Activated CD4-positive, CD25-positive, alpha-beta regulatory T cell treated with anti-CD3 and anti-CD28 coated beads, Interleukin-2, amount 50 U/mL, for 72 hours (primary cell): ENCODE measurements around the gene MTHFS.
"Not testable (repeated sequence)": the region's sequence is repeated elsewhere in the genome, so short reads cannot be mapped to it uniquely, and the experiment has no call there.

Experiments used
- DNase-seq: peaks from one replicate; pipeline ENCODE4 v3.0.0; 2021

The MTHFS gene

DNA sequence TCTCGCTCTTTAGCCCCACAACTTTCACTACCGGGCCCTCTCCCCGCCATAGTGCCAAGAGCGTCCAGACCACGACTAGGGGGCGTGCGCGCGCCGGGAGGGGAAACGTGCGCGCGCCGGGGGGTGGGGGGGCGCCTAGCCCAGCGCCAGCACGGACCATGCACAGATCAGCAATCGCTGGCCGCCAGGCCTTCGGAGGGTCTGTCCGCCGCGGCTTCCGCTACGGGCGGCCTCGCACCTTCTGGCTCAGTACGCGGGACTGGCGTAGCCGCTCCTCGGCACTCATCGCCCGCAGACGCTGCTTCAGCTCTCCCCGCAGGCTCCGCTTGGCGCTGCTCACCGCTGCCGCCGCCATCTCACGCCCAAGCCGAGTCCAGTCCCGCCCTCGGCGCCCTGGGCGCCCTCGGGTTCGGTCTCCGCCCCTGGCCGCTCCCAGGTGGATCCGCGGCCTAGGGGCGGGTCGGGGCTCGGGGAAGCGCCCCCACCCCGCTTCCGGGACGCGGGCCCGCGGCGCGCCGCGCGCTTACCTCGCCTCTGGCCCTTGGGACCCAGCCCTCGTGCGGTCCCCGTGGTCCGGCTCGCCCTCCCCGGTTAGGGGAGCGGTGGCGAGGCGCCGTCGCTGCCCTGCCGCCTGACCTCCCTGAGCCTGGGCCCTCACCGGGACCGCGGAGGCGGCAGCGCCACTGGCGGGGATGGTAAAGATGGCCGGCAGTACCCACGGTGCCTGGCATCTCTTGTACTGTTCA is at the start of gene MTHFS:
Gene MTHFS, minus strand, starts transcription at position 381 of the 746 bp plus-strand sequence. Its CDS starts 26 bp downstream, at position 355.
- DNase-seq: peak; percentile 81

DNA sequence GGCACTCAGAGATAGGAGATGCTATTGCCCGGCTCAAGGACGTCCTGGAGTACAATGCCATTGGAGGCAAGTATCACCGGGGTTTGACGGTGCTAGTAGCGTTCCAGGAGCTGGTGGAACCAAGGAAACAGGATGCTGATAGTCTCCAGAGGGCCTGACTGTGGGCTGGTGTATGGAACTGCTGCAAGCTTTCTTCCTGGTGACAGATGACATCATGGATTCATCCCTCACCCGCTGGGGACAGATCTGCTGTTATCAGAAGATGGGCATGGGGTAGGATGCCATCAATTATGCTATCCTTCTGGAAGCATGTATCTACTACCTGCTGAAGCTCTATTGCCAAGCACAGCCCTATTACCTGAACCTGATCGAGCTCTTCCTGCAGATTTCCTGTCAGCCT is 47.8 kb upstream of the MTHFS start:
- DNase-seq: no peak

DNA sequence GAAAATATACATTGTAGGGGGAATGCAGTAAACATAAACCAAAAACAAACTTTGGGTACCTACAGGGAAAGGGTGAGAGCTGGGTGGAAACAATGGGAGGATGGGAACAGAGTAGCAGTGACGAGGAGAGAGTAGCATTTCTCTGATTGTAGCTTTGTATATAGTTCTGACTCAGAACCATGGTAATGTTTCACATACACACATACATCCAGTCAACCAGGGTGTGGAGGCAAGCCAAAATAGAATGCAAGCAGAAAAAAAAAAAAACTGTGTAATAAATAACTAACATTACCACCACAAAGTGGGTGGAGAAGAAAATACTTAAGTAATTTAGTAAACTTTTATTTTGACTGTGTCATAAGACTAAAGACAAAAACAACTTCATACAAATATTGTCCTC is 47.0 kb upstream of the MTHFS start:
- no peak for DNase-seq

GRCh38 chr15:79942741-79943481 is 46.1 kb upstream of the MTHFS start:
- no peak for DNase-seq

DNA sequence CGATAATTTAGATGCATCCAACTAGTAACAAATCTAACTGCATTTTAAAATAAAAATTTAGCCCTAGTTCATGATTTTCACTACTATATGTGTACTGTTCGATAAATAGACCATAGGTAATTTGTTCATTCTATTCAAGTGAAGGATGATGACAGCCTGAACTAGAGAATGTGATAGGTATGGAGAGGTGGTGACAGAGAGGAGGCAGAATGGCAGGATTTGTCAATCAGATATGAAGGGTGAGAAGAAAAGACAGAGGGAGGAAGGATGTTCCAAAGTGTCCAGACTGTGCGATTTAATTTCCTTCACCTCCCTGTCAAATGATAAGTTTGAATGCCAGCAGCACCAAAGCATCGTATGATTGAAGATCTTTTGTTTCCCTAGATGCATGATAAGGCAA is 42.6 kb upstream of the MTHFS start:
- DNase-seq: no peak

- no peak for DNase-seq
Measured at GRCh38 chr15:79938143-79938542, 41.3 kb upstream of the MTHFS start.

- not testable (repeated sequence) for DNase-seq
Measured at GRCh38 chr15:79935556-79936201, 38.9 kb upstream of the MTHFS start.

DNA sequence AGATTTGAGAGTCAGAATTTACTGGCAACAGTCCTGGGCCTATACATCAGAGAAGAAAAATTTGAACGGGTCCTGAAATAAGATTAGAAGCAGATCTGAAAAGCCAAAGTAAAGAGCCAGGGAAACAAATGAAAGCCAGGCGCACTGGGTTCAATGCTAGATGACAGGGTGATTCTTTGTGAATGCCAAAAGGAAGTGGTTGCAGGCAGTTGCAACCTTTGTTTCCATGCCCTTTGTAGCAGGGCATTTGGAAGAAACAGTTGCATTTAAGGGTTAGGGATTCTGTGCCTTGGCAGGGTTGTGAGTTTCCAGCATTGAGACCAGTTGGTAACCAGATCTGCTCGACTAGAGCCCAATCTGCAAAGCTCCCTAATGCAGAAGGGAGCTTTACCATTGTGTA is 36.4 kb upstream of the MTHFS start:
- DNase-seq: no peak

GRCh38 chr15:79932447-79932846 is 35.6 kb upstream of the MTHFS start:
- no peak for DNase-seq

GRCh38 chr15:79930516-79930915 is 33.7 kb upstream of the MTHFS start:
- DNase-seq: no peak

- DNase-seq: no peak
Measured at GRCh38 chr15:79929412-79929811, 32.6 kb upstream of the MTHFS start.

DNA sequence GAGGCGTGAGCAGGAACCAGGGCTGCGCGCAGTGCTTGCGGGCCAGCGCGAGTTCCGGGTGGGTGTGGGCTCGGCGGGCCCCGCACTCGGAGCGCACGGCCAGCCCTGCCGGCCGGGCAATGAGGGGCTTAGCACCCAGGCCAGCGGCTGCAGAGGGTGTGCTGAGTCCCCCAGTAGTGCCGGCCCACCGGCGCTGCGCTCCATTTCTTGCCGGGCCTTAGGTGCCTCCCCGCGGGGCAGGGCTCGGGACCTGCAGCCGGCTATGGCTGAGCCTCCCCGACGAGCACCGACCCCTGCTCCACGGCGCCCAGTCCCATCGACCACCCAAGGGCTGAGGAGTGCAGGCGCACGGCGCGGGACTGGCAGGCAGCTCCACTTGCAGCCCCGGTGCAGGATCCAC is 29.3 kb upstream of the MTHFS start:
- DNase-seq: not testable (repeated sequence)

- no peak for DNase-seq
Measured at GRCh38 chr15:79924379-79924778, 27.6 kb upstream of the MTHFS start.

DNA sequence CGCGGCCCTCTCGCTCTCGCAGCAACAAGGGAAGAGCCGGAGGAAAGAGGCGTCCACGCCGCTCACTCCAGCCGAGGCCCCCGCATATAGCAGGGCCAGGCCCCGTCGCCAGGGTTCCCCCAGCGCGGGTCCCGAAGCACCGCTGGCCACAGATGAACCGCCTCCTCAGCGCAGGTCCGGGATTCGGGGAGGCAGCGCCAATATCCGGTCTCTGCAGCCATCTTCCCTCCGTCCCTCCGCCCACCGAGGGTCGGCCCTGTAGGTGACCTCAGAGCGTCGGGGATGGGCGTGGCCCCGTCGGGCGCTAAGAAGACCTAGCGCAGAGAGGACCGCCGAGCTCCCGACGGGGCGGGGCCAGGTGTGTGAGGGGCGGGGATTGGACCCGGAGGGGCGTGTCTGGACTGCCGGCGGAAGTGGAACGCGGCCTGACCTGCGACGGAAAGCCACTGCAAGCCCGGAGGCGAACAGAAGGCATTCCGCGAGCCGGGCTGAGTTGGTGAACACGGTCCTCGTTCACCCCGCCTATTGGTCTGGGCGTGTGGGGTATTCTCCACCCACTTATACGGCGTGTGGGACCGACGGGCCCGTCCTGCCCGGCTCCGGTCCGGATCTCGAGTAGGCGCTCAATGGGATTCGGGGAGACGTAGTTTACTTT is 26.8 kb upstream of the MTHFS start:
- peak; percentile 99 for DNase-seq

DNA sequence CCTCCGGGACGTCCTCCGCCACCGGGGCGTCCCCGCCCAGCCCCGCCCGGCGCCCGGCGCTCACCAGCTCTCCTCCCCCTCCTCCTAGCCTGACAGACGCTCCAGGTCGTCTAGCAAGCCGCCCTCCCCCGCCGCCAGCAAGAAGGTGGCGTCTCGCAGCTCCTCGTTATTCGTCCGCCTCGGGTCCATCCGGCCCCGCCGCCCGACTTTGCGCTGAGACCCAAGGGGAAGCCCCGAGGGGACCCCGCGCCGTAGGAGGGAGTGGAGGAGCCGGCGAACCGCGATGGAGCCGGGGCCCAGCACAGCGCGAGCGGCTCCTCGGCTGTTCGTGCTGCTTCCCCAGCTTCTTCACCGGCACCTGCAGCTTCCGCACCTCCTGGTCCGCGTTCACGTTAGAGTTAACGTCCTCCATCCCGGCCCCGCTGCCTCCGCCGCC is 26.3 kb upstream of the MTHFS start:
- peak; percentile 78 for DNase-seq

- no peak for DNase-seq
Measured at GRCh38 chr15:79922512-79923078, 25.8 kb upstream of the MTHFS start.

- DNase-seq: no peak
Measured at GRCh38 chr15:79919749-79920511, 23.1 kb upstream of the MTHFS start.

GRCh38 chr15:79919090-79919748 is 22.4 kb upstream of the MTHFS start:
- DNase-seq: no peak

GRCh38 chr15:79918278-79918677 is 21.5 kb upstream of the MTHFS start:
- no peak for DNase-seq

DNA sequence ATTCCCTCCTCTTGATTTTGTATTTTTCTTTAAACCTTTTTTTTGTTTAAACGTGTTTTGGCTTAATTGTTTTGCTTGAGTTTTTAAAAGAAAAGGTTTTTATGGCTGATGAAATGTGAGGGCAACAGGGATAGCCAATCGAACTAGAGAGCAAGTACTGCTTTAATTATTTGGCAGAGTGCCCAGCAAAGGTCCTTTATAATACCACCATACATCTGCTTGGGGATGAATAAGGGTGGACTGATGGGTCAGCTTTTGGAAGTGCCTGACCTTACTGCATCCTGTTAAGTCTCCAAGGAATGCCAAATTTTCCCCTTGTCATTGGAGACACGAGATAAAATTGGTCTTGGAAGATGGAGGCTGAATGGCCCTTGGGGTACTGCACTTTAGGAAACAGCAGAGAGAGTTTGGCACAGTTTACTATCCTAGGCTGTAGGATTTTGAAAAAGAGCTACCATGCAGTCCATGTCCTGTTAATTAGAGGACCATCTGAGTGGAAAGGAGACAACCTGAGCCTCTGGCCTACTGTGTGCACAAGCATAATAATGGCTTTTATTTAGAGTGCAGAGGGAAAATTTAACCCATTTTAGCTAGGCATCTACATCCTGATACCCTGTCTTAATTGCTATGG is 19.8 kb upstream of the MTHFS start:
- no peak for DNase-seq
